Measurements from ENCODE around the gene ZNF653.
A peak's percentile ranks its signal among the peaks of the same experiment; 100 is the strongest.
"Not testable (repeated sequence)": the region's sequence is repeated elsewhere in the genome, so short reads cannot be mapped to it uniquely, and the experiment has no call there.

Gene ZNF653

GRCh38 chr19:11460207-11460606 lies 45.4 kb downstream of the ZNF653 start:
- no peak overlapping the region for H3K4me3 ChIP-seq (ENCODE audit: low read depth, low read length)
- peak; percentile 45 for TF ChIP-seq CTCF (IDR thresholded peaks at IDR 0.05; ENCODE audit: insufficient read depth, low read depth, low read length, missing control alignments)
- no peak for DNase-seq (ENCODE audit: low read depth)

DNA sequence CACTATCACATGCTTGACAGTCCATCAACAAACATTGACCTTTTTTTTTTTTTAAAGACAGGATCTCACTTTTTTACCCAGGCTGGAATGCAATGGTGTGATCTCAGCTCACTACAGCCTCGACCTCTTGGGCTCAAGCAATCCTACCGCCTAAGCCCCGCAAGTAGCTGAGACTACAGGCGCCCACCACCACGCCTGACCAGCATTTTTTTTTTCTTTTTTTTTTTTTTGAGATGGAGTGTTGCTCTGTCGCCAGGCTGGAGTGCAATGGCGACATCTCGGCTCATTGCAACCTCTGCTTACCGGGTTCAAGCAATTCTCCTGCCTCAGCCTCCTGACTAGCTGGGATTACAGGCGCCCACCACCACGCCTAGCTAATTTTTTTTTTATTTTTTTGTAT lies 46.7 kb downstream of the ZNF653 start:
- H3K4me3 ChIP-seq (ENCODE audit: low read depth, low read length); DNase-seq (ENCODE audit: low read depth): not testable (repeated sequence)

DNA sequence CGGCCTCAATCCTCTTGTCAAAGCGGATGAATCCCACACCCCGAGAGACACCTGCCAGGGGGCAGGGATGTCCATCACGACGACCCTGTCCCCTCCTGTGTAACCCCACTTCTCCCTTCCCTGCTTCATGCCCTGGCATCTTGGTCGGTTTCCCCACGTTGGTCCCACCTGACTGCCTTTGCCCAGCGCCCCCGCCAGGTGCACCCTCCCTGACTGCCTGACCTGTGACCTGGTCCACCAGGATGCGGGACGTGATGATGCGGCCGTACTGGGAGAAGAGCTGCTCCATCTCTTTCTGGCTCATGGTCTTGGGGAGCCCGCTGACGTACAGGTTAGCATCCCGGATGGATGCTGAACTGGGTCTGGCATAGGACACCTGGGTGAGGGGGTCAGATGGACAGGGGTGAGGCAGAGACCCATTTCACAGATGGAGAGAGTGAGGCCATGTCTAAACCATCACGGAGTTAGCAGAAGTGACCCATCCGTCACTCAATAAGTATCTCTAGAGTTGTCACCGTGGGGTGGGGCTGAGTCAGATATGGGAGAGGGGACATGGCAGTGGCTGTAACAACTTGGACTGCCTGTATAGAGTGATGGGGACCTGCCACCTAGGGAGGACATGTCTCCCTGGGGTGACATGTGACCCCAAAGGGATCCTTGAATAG lies 47.3 kb downstream of the ZNF653 start:
- no peak for TF ChIP-seq CTCF (IDR thresholded peaks at IDR 0.05; ENCODE audit: insufficient read depth, low read depth, low read length, missing control alignments)
- no peak for DNase-seq (ENCODE audit: low read depth)
- no peak overlapping the region for H3K4me3 ChIP-seq (ENCODE audit: low read depth, low read length)

- H3K4me3 ChIP-seq (ENCODE audit: low read depth, low read length), result no peak overlapping the region
- no peak for TF ChIP-seq CTCF (IDR thresholded peaks at IDR 0.05; ENCODE audit: insufficient read depth, low read depth, low read length, missing control alignments)
- DNase-seq (ENCODE audit: low read depth), result no peak
These were observed 47.8 kb downstream of the ZNF653 start for GRCh38 chr19:11457831-11458230.

DNA sequence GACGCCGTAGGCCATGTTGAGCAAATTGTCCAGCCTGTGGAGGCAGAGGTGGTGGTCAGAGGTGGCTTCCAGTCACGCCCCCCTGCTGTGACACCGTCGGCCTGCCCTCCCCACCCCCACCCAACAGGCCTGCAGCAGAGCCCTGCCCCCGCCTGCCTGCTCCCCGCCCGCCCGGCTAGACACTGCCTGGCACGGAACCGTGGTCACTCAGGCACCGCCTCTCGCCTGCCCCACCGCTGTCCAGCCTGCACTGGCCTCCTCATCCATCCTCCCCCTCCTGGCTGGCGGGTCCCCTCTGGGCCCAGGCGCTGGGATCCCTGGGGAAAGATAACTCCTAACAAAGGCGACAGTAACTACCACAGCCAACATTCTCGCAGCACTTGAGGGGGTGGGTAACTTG lies 48.5 kb downstream of the ZNF653 start:
- DNase-seq (ENCODE audit: low read depth), result no peak
- no peak overlapping the region for H3K4me3 ChIP-seq (ENCODE audit: low read depth, low read length)
- TF ChIP-seq CTCF (IDR thresholded peaks at IDR 0.05; ENCODE audit: insufficient read depth, low read depth, low read length, missing control alignments), result no peak

- no peak for TF ChIP-seq CTCF (IDR thresholded peaks at IDR 0.05; ENCODE audit: insufficient read depth, low read depth, low read length, missing control alignments)
- H3K4me3 ChIP-seq (ENCODE audit: low read depth, low read length), result no peak overlapping the region
- no peak for DNase-seq (ENCODE audit: low read depth)
These were observed 49.0 kb downstream of the ZNF653 start for GRCh38 chr19:11456659-11457058.

GRCh38 chr19:11455233-11455554 lies 50.4 kb downstream of the ZNF653 start:
- H3K4me3 ChIP-seq (ENCODE audit: low read depth, low read length); DNase-seq (ENCODE audit: low read depth): not testable (repeated sequence)

GRCh38 chr19:11453468-11454341 lies 51.9 kb downstream of the ZNF653 start:
- peak; percentile 71 for DNase-seq (ENCODE audit: low read depth)
- TF ChIP-seq CTCF (IDR thresholded peaks at IDR 0.05; ENCODE audit: insufficient read depth, low read depth, low read length, missing control alignments), result peak; percentile 74
- peak overlapping the region; percentile 97 for H3K4me3 ChIP-seq (ENCODE audit: low read depth, low read length)

Measured in GM12865 (cell line).